Measurements from ENCODE around the gene TMED7. TPM values are rescaled to one million over a fixed set of nuclear protein-coding genes. Genes with fewer than 3 reads are reported as not detected.

The TMED7 gene
- total and polyA plus RNA-seq, 2 of the 13 experiments (the other 11 are each of a cell fraction or from before 2014, with no cell fraction given), result 58.0 to 113 TPM

DNA sequence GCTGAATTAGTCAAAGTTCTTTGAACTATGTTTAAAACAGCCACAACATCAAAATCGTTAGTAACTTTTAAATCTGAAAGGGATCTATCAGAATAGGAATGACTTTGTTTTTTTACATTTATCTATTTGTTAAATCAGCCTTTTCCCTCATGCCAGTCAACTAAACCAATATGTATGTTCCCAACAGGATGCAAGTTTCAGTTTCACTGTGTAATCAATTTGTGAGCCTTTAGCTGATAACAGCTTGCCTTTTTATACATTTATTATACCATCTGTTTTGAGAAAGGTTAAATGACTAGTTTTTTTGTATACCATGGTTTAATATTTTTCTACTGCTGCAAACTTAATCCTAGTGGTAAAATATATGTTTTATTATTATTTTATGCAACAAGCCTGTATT lies 8.9 kb downstream of the TMED7 start (continued):
- TF ChIP-seq ZNF407 (CRISPR knock-in tag; IDR thresholded peaks at IDR 0.05; ENCODE audit: not compliant biosample characterization), result no peak
- TF ChIP-seq ZFP36L1 (CRISPR knock-in tag; IDR thresholded peaks at IDR 0.05), result no peak
- TF ChIP-seq TFDP2 (CRISPR knock-in tag; IDR thresholded peaks at IDR 0.05), result no peak
- TF ChIP-seq ARNT2 (CRISPR knock-in tag; IDR thresholded peaks at IDR 0.05; ENCODE audit: low read depth), result no peak
- TF ChIP-seq ZNF614 (CRISPR knock-in tag; IDR thresholded peaks at IDR 0.05; ENCODE audit: borderline replicate concordance), result no peak
- no peak for TF ChIP-seq SCMH1 (CRISPR knock-in tag; IDR thresholded peaks at IDR 0.05; ENCODE audit: borderline replicate concordance)
- TF ChIP-seq, protein P1, sequence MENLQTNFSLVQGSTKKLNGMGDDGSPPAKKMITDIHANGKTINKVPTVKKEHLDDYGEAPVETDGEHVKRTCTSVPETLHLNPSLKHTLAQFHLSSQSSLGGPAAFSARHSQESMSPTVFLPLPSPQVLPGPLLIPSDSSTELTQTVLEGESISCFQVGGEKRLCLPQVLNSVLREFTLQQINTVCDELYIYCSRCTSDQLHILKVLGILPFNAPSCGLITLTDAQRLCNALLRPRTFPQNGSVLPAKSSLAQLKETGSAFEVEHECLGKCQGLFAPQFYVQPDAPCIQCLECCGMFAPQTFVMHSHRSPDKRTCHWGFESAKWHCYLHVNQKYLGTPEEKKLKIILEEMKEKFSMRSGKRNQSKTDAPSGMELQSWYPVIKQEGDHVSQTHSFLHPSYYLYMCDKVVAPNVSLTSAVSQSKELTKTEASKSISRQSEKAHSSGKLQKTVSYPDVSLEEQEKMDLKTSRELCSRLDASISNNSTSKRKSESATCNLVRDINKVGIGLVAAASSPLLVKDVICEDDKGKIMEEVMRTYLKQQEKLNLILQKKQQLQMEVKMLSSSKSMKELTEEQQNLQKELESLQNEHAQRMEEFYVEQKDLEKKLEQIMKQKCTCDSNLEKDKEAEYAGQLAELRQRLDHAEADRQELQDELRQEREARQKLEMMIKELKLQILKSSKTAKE (CRISPR knock-in tag; IDR thresholded peaks at IDR 0.05; ENCODE audit: borderline replicate concordance), result no peak
- no peak for TF ChIP-seq AGO2 (optimal IDR thresholded peaks at IDR 0.05; ENCODE audit: low read depth, low read length)
- TF ChIP-seq MAF1 (CRISPR knock-in tag; IDR thresholded peaks at IDR 0.05; ENCODE audit: borderline replicate concordance), result no peak
- TF ChIP-seq TSC22D2 (CRISPR knock-in tag; IDR thresholded peaks at IDR 0.05; ENCODE audit: borderline replicate concordance), result no peak
- no peak for TF ChIP-seq RBM22 (optimal IDR thresholded peaks at IDR 0.05; ENCODE audit: low read length)
- TF ChIP-seq HOXD1 (CRISPR knock-in tag; IDR thresholded peaks at IDR 0.05), result no peak

Measured in HepG2 (cell line).